Panc1 (cell line): ENCODE measurements around the gene TTC16.

Source experiments
- POLR2AphosphoS5 ChIP-seq: IDR thresholded peaks from 2 replicates; pipeline ENCODE4 v1.6.1; 2012; ENCODE audit warnings: mild to moderate bottlenecking, low read depth, low read length, moderate library complexity
- TCF7L2 ChIP-seq: IDR thresholded peaks from 2 replicates; pipeline ENCODE4 v1.6.1; 2011; ENCODE audit warnings: mild to moderate bottlenecking, low read depth, low read length, inconsistent platforms
- TF ChIP-seq, protein P1 (sequence below): fragments of 450-650 bp; IDR thresholded peaks from 2 replicates; pipeline ENCODE4 v1.5.1; 2017; ENCODE audit warnings: mild to moderate bottlenecking

DNA sequence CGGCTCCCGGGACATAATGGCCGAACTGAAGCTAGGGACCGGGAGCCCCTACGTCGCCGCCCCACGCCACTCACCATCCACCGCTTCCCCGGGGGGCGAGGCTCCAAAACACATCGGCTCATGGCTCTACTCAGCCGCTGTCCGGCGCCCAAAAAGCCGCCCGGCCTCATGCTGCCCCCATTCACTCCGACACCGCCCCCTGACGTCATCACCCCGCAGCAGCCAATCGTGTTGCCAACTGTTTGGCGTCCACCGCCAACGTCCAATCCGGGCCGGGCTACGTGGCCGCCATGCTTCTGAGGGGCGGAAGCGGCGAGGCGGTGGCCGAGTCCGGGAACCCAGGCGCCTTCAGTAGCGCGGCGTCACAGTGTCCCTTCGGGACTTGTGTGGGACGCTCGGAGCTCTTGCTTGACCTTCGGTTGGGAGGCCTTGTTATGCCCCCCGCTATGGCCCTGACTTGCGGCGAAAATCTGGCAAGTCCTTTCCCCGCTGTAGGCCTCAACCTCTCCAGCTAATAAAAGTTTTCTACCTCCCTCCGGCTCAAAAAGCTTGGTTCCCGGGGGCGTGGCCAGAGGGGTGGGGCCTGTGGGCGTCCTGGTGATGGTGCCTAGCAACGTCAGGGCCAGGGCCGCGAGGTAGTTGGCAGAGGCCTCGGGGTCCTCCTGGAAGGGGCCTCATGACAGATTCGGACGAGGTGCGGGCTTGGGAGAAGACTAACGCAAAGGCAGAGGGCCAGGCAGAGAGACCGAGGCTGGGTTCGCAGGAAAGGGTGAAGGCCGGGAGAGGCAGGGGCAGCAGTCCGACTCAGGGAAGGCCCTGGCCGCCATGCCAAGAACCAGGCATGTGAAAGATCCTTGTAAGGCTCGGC lies at the start of gene TTC16, which contains the start of gene PTRH1:
- TF ChIP-seq POLR2AphosphoS5 (no peak), TCF7L2 (no peak)
- TF ChIP-seq, protein P1, sequence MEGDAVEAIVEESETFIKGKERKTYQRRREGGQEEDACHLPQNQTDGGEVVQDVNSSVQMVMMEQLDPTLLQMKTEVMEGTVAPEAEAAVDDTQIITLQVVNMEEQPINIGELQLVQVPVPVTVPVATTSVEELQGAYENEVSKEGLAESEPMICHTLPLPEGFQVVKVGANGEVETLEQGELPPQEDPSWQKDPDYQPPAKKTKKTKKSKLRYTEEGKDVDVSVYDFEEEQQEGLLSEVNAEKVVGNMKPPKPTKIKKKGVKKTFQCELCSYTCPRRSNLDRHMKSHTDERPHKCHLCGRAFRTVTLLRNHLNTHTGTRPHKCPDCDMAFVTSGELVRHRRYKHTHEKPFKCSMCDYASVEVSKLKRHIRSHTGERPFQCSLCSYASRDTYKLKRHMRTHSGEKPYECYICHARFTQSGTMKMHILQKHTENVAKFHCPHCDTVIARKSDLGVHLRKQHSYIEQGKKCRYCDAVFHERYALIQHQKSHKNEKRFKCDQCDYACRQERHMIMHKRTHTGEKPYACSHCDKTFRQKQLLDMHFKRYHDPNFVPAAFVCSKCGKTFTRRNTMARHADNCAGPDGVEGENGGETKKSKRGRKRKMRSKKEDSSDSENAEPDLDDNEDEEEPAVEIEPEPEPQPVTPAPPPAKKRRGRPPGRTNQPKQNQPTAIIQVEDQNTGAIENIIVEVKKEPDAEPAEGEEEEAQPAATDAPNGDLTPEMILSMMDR = no peak
